ENCODE measurements around the gene TSG101.
A peak's percentile ranks its signal among the peaks of the same experiment; 100 is the strongest.

TSG101 gene, protein sequence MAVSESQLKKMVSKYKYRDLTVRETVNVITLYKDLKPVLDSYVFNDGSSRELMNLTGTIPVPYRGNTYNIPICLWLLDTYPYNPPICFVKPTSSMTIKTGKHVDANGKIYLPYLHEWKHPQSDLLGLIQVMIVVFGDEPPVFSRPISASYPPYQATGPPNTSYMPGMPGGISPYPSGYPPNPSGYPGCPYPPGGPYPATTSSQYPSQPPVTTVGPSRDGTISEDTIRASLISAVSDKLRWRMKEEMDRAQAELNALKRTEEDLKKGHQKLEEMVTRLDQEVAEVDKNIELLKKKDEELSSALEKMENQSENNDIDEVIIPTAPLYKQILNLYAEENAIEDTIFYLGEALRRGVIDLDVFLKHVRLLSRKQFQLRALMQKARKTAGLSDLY

DNA sequence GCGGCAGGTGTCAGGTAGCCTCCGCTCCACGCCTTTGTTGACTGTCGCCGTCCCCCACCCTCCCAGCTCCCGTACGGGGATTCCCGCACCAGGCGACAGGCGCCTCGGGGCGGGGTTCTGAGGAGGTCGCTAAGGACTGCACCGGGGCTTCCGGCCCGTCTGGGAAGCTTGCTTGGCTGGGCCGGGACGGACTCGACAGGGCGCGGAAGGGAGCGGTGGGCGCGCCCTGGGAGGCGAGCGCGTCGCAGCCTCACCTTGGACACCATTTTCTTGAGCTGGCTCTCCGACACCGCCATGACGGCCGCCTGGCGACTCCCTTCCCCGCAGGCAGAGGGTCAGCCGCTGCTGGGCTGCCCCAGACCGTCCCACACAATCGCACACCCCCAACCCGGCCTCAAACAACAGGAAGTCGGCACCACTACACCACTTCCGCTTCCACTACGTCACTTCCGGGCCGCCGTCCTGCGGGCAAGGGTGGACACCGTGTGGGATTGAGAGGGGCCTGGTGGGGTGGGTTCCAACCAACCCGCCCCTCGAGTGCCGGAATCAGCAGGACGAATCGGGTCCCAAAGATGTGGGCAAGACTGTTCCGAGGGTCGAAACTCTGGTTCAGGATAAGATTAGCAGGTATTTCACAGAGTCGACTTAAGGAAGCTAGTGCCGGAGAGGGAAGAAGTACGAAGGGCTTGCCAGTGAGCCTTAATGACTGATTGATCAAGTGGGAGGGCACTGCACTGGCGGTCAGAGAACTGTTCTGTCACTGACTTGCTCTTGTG is at the start of gene TSG101:
Gene TSG101, minus strand, starts transcription at position 422 of the 776 bp plus-strand sequence. Its CDS starts 126 bp downstream, at position 296.
- peak; percentile 95 for DNase-seq

DNA sequence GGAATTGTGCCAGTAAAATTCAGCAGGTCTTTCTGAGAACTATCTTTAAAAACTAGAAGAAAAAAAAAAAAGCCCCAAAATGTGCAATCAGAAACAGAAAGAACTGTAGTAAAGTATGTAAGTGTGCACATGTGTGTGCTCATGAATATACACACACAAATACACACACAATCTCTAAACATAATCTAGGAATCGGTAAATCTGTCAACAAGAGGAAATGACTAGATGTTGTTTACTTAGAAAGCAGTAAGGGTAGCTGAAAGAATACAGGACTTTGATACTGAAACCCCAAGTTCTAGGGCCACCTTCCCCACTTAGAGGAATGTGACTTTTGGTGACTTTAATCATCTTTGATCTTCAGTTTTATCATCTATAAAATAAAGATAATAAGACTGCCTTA is 48.6 kb upstream of the TSG101 start:
- no peak for DNase-seq

DNA sequence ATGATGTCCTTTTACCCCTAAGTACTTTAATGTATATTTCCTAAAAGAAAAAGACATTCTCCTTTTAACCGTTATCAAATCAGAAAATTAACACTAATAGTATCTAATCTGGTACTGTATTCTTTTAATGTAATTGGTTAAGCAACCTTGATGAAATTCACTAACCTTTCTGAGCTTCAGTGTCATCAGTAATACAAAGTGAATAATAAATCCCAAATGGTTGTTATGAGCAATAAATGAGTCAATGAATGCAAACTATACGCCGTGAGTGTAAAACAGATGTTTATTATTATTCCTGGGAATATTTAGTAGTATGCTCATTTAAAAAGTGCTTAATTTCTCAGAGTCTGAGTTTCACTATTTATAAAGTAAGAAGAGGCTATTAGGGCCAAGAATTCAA is 40.3 kb upstream of the TSG101 start:
- no peak for DNase-seq

DNA sequence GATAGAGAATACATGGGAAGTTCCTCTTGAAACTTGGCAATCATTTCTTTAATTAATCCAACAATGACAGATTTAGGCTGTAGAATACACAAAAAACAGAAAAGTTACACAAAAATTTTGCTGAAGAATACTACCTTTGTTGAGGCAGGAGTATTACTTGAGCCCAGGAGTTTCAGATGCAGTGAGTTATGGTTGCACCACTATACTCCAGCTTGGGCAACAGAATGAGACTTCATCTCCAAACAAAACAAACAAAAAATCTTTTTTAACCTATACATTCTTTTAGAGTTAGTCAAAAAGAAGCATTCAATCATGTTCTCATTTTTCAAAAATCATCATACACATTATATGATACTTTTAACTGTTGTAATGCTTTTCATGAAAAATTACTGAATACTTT is 39.7 kb upstream of the TSG101 start:
- DNase-seq, result no peak

GRCh38 chr11:18564149-18564548 is 37.4 kb upstream of the TSG101 start:
- no peak for DNase-seq

GRCh38 chr11:18563090-18563730 is 36.5 kb upstream of the TSG101 start:
- DNase-seq, result no peak

- DNase-seq, result no peak
These were observed 21.3 kb upstream of the TSG101 start for GRCh38 chr11:18548001-18548400.

GRCh38 chr11:18540207-18541009 is 13.7 kb upstream of the TSG101 start:
- no peak for DNase-seq

DNA sequence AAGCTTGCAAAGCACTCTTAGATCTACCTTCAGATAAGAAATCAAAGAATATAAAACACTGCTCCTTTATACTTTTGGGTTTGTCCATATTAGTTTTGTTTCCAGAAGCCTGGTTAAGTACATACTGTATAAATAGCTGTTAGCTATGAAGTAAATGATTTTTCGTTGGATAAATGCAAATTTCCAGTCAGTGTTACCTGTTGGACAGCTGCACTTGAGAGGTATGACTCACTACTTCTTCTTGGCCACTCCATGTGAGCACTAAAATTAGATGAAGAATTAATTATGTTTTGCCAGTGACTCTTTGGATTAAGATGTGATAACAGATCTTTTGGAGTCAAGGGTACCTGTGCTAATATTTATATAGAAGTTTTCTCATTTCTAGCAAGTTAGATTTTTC is 9.5 kb upstream of the TSG101 start:
- no peak for DNase-seq

GRCh38 chr11:18534245-18534644 is 7.5 kb upstream of the TSG101 start:
- DNase-seq, result no peak

- DNase-seq, result no peak
These were observed 6.6 kb upstream of the TSG101 start for GRCh38 chr11:18533365-18533764.

GRCh38 chr11:18527512-18527911 is 770 bp upstream of the TSG101 start:
- no peak for DNase-seq

DNA sequence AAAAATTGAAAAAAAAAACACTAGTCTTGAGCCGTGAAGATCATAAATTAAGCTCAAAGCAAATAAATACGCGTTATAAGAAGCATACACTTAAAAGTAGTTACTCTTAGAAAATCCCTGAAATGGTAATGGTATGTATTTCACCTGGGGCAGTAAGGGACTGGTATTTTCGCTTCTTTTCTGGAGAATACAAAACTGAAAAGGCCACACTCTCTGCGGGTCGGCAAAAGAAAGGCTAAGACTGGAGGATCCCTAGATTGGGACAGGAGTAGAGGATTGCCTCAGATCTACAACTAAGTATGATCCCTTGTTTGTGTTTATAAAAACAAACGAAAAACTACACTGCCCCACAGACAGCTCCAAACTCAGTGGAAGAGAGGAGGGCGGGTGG is 617 bp downstream of the TSG101 start:
- DNase-seq, result no peak

DNA sequence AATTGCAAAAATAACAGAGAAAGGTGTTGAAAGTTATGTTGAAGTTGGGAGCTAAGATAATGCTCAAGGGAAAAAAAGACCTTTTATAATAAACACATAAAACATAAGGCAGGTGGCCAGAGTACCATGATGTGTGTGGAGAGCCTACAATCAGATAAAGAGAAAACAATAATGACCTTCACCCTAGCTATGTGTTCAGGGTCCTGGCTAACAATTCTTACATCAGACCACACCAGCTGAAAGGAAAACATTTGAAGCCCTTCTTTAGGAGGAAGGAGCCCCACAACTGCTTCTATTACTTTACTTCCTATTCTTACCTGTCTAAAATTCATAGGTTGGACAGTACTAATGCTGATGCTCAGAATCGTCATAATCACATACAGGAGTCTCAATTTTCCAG is 2.5 kb downstream of the TSG101 start:
- DNase-seq, result no peak

GRCh38 chr11:18523084-18523483 is 3.7 kb downstream of the TSG101 start:
- DNase-seq, result no peak

DNA sequence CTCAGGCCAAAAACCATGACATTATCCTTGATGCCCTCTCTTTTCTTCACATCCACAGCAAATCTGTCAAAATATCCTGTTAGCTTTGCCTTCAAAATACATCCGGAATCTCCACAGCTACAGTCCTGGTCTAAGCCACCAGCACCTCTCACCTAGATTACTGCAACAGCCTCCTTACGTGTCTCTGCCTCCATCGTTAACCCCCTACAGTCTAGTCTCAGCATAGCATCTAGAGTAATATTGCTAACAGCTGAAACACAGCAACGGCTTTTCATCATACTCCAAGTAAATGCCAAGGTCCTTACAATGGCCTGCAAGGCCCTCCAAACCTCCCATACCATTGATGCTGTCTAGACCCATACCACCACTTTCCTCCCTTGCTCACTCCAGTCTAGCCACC is 4.4 kb downstream of the TSG101 start:
- DNase-seq, result no peak

GRCh38 chr11:18521122-18521521 is 5.6 kb downstream of the TSG101 start:
- DNase-seq, result no peak

- no peak for DNase-seq
These were observed 24.4 kb downstream of the TSG101 start for GRCh38 chr11:18502352-18502751.

DNA sequence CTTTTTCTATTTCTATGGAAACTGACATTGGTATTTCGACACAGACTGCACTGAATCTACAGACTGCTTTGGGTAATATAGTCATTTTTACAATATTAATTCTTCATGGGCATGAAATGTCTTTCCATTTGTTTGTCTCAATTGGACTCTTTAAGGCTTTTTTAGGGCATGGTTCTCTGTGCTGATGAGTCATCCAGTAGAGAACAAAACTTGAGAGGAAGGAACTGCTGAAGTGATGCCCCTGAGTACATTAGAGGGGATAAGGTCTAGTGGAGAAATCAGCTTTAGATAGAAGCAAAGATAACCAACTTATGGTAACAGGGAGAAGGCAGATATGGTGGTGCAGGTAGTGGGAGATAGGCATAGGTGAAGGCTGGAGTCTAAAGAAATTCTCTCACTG is 25.1 kb downstream of the TSG101 start:
- no peak for DNase-seq

DNA sequence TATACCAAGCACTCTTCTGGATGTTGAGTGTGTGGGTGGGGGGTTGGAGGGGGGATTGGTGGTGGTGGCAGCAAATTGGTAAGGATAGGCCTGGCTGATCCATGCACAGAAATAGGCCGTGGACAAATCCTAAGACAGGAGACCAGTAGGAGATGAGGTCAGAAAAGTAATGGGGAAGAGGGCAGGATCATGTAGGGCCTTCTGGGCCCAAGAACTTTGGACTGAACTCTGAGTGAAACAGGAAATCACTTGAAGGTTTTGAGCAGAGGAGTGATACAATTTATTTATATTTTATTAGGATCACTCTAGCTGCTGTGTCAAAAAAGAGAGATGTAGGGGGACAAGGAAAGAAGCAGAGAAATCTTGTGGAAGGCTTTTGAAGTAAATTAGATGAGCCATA is 28.7 kb downstream of the TSG101 start:
- DNase-seq, result no peak

GRCh38 chr11:18495703-18496102 is 31.0 kb downstream of the TSG101 start:
- DNase-seq, result no peak

DNA sequence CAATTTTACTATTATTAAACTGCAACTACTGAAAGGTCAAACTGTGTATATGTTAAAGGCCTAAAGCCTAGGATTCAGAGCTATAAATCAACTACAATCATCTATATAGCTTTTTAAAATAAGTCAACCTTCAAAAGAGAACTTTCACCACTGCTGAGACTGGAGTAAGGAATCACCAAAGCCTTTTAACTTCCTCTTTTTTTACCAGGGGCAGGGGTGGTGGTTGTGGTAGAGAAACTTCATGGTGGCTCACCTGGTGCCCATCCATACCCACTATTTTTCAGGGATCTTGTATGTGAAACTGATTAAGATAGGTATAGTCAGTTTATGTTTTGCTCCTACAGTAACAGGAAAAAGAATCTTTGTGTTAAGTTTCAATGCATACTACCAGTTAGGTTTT is 31.5 kb downstream of the TSG101 start:
- DNase-seq, result no peak

DNA sequence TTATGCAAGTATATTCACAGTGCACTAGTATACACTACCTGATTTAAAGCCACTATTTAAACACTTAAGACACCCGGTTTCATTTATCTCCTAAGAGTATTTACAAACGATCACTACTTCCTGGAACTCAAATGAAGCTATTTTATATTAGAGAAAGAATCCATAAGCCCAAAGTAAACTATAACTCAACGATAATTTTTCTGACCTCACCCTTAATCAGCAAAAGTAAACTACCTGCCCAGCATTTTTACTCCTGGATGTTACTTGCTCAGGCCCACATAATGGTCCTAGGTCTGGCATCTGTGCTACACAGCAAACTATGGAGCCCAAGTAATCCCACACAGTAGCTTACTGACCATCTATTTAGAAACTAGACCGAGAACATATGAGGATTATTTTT is 33.4 kb downstream of the TSG101 start:
- no peak for DNase-seq

All from activated CD4-positive, alpha-beta T cell treated with anti-CD3 and anti-CD28 coated beads for 48 hours (primary cell).